GM12892 (cell line): ENCODE data around the gene ELMOD3.

Experiments
- POLR2A ChIP-seq: IDR thresholded peaks from 2 replicates; pipeline ENCODE4 v1.6.1; 2011; ENCODE audit warnings: low read depth, low read length, control low read depth
- POLR2AphosphoS5 ChIP-seq: IDR thresholded peaks from 2 replicates; pipeline ENCODE4 v1.6.1; 2011; ENCODE audit warnings: low read depth, low read length, control low read depth

GRCh38 chr2:85433511-85434089 lies 79.0 kb downstream of the ELMOD3 start:
- TF ChIP-seq POLR2AphosphoS5 (no peak), POLR2A (no peak)
